Duodenal mucosa (tissue), 2 donors: Measurements from ENCODE around the gene WDR12.
A peak's percentile ranks its signal among the peaks of the same experiment; 100 is the strongest.
"Not testable (repeated sequence)": the region's sequence is repeated elsewhere in the genome, so short reads cannot be mapped to it uniquely, and the experiment has no call there.

ENCODE experiments used
- H3K27ac ChIP-seq: one replicate; pipeline ENCODE4 v1.7.0; 2013; ENCODE audit warnings: low read depth, low read length
- H3K27me3 ChIP-seq, 2 donors: one replicate each; pipeline ENCODE4 v1.7.0; 2013; ENCODE audit warnings: low read length in 2 of 2, control low read depth in 1 of 2; ENCODE audit not compliant: insufficient read depth in 2 of 2, control insufficient read depth in 1 of 2
- H3K36me3 ChIP-seq, 2 donors: one replicate each; pipeline ENCODE4 v1.7.0; 2013; ENCODE audit warnings: low read length in 2 of 2, control low read depth in 1 of 2; ENCODE audit not compliant: insufficient read depth in 2 of 2, control insufficient read depth in 1 of 2
- H3K4me1 ChIP-seq, 2 donors: one replicate each; pipeline ENCODE4 v1.7.0; 2013; ENCODE audit warnings: low read length in 2 of 2, control low read depth in 1 of 2; ENCODE audit not compliant: insufficient read depth in 2 of 2, control insufficient read depth in 1 of 2
- H3K4me3 ChIP-seq, 2 donors: one replicate each; pipeline ENCODE4 v1.7.0; 2013; ENCODE audit warnings: low read length in 2 of 2, low read depth in 1 of 2
- H3K9ac ChIP-seq, 2 donors: one replicate each; pipeline ENCODE4 v1.7.0; 2013; ENCODE audit warnings: low read length in 2 of 2, low read depth in 1 of 2
- H3K9me3 ChIP-seq, 2 donors: one replicate each; pipeline ENCODE4 v1.7.0; 2013; ENCODE audit warnings: low read length in 2 of 2, control low read depth in 1 of 2; ENCODE audit not compliant: control insufficient read depth in 1 of 2

Gene WDR12

GRCh38 chr2:202905507-202905906 lies 6.0 kb downstream of the WDR12 start:
- not testable (repeated sequence) for H3K4me3 ChIP-seq, H3K9me3 ChIP-seq, H3K27me3 ChIP-seq, H3K9ac ChIP-seq, H3K4me1 ChIP-seq, H3K27ac ChIP-seq
- H3K36me3 ChIP-seq = peaks cover 0 to 14% of the 10 kb centered on the region in 2 donors

GRCh38 chr2:202885190-202885589 lies 26.3 kb downstream of the WDR12 start:
- Histone ChIP-seq H3K9me3 (no peaks in the 10 kb centered on the region), H3K27me3 (no peaks in the 10 kb centered on the region), H3K27ac (no peak overlapping the region), H3K4me1 (no peaks in the 10 kb centered on the region), H3K9ac (no peak overlapping the region), H3K4me3 (no peak overlapping the region), H3K36me3 (peaks cover 20 to 59% of the 10 kb centered on the region in 2 donors)

GRCh38 chr2:202883987-202884675 lies 27.3 kb downstream of the WDR12 start:
- H3K4me1 ChIP-seq = no peaks in the 10 kb centered on the region
- no peaks in the 10 kb centered on the region for H3K9me3 ChIP-seq
- peaks cover 20 to 48% of the 10 kb centered on the region in 2 donors for H3K36me3 ChIP-seq
- no peak overlapping the region for H3K27ac ChIP-seq
- no peaks in the 10 kb centered on the region for H3K27me3 ChIP-seq
- H3K9ac ChIP-seq = no peak overlapping the region
- H3K4me3 ChIP-seq = no peak overlapping the region

GRCh38 chr2:202881570-202881969 lies 29.9 kb downstream of the WDR12 start:
- Histone ChIP-seq H3K9me3 (no peaks in the 10 kb centered on the region), H3K36me3 (peaks cover 13 to 45% of the 10 kb centered on the region in 2 donors)

GRCh38 chr2:202877699-202878098 lies 33.8 kb downstream of the WDR12 start:
- no peaks in the 10 kb centered on the region for H3K27me3 ChIP-seq
- no peak overlapping the region for H3K4me3 ChIP-seq
- H3K4me1 ChIP-seq = no peaks in the 10 kb centered on the region
- no peak overlapping the region for H3K27ac ChIP-seq
- H3K9me3 ChIP-seq = no peaks in the 10 kb centered on the region
- H3K36me3 ChIP-seq = peaks cover 0 to 20% of the 10 kb centered on the region in 2 donors
- H3K9ac ChIP-seq = no peak overlapping the region

More at GRCh38 chr2:202881570-202881969, 29.9 kb downstream of the WDR12 start:
- no peak overlapping the region for H3K27ac ChIP-seq
- no peak overlapping the region for H3K9ac ChIP-seq
- H3K4me3 ChIP-seq = no peak overlapping the region
- H3K27me3 ChIP-seq = no peaks in the 10 kb centered on the region
- no peaks in the 10 kb centered on the region for H3K4me1 ChIP-seq

GRCh38 chr2:202871300-202872141 lies 40.0 kb downstream of the WDR12 start, which contains the start of gene ICA1L:
Gene ICA1L, minus strand, starts transcription at chr2:202871766. Its CDS starts 42,757 bp downstream, at chr2:202829009.
- H3K9ac ChIP-seq = peak within 1 kb of the TSS; percentile 9 to 60
- peaks cover 0 to 4% of the 10 kb centered on the region in 2 donors for H3K4me1 ChIP-seq
- H3K9me3 ChIP-seq = no peaks in the 10 kb centered on the region
- peak within 1 kb of the TSS; percentile 44 for H3K27ac ChIP-seq
- no peaks in the 10 kb centered on the region for H3K36me3 ChIP-seq
- no peaks in the 10 kb centered on the region for H3K27me3 ChIP-seq
- peak within 1 kb of the TSS; percentile 74 to 82 for H3K4me3 ChIP-seq

GRCh38 chr2:202870431-202871299 lies 40.8 kb downstream of the WDR12 start:
- Histone ChIP-seq H3K36me3 (no peaks in the 10 kb centered on the region), H3K4me3 (peak overlapping the region; percentile 74 to 82), H3K27ac (peak overlapping the region; percentile 44), H3K4me1 (peaks cover 0 to 4% of the 10 kb centered on the region in 2 donors), H3K9ac (peak overlapping the region; percentile 9 to 60), H3K27me3 (no peaks in the 10 kb centered on the region), H3K9me3 (no peaks in the 10 kb centered on the region)

GRCh38 chr2:202861987-202862386 lies 49.5 kb downstream of the WDR12 start:
- Histone ChIP-seq H3K27ac (no peak overlapping the region), H3K36me3 (no peaks in the 10 kb centered on the region), H3K9me3 (no peaks in the 10 kb centered on the region), H3K9ac (no peak overlapping the region), H3K4me3 (no peak overlapping the region), H3K4me1 (no peaks in the 10 kb centered on the region), H3K27me3 (no peaks in the 10 kb centered on the region)

- no peak overlapping the region for H3K4me3 ChIP-seq
- no peaks in the 10 kb centered on the region for H3K36me3 ChIP-seq
- no peak overlapping the region for H3K9ac ChIP-seq
- H3K27me3 ChIP-seq = no peaks in the 10 kb centered on the region
- no peak overlapping the region for H3K27ac ChIP-seq
- H3K4me1 ChIP-seq = no peaks in the 10 kb centered on the region
- no peaks in the 10 kb centered on the region for H3K9me3 ChIP-seq
Observed at GRCh38 chr2:202858601-202859000, 52.9 kb downstream of the WDR12 start.
